Measurements from ENCODE around the gene RBM42.
"Not testable (repeated sequence)": the region's sequence is repeated elsewhere in the genome, so short reads cannot be mapped to it uniquely, and the experiment has no call there.

RBM42 gene

GRCh38 chr19:35621708-35622107 lies 7.1 kb upstream of the RBM42 start:
- DNase-seq: no peak

DNA sequence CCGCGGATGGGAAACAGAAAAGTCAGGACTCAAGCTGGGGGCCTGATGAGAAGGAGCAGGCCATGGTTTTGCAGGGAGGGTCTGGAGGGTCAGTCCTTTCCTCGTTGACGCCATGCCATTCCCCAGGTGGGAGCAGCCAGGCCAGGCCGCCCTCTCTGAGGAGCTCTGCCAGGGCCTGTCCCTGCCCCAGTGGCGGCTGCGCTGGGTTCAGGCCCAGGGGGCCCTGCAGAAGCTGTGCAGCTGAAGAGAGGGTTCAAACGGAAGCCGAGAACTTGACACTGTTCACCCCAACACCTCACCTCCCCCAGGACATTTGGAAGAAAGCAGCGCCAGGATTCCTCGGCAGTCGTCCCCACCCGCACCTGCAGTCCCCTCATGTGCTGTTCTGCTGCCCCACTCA lies 6.1 kb upstream of the RBM42 start:
- DNase-seq: no peak

- no peak for DNase-seq
Observed at GRCh38 chr19:35623327-35624010, 5.4 kb upstream of the RBM42 start.

GRCh38 chr19:35628264-35628564 lies 622 bp upstream of the RBM42 start:
- DNase-seq: no peak

- no peak for DNase-seq
Observed at GRCh38 chr19:35629332-35629633, 447 bp downstream of the RBM42 start.

- DNase-seq: no peak
Observed at GRCh38 chr19:35633727-35634440, 5.0 kb downstream of the RBM42 start.

DNA sequence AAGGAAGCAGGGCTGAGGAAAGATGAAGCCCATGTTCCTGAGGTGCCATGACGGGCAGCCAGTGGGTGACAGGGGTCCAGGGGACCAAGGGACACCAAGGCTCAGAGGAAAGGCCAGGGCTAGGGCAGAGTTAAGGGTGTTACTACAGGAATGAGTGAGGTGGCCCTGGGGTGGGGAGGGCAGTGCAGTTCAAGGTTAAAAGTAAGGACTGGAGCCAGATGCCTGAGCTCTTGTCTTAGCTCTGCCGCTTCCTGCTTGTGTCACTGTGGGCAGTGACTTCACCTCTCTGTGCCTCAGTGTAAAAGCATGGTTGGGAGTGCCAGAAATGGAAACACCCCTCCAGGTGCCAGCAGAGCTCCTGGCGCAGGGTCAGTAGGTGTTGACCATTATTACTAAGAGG lies 7.8 kb downstream of the RBM42 start:
- DNase-seq: no peak

DNA sequence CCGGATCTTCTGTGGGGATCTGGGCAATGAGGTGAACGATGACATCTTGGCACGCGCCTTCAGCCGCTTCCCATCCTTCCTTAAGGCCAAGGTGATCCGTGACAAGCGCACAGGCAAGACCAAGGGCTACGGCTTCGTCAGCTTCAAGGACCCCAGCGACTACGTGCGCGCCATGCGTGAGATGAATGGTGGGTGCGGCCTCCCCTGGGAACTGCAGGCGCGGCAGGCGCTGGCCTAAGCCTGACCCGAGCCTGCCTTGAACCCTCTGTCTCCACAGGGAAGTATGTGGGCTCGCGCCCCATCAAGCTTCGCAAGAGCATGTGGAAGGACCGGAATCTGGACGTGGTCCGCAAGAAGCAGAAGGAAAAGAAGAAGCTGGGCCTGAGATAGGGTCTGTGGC lies 8.3 kb downstream of the RBM42 start:
- DNase-seq: no peak

- DNase-seq: no peak
Observed at GRCh38 chr19:35639321-35639639, 10.4 kb downstream of the RBM42 start.

DNA sequence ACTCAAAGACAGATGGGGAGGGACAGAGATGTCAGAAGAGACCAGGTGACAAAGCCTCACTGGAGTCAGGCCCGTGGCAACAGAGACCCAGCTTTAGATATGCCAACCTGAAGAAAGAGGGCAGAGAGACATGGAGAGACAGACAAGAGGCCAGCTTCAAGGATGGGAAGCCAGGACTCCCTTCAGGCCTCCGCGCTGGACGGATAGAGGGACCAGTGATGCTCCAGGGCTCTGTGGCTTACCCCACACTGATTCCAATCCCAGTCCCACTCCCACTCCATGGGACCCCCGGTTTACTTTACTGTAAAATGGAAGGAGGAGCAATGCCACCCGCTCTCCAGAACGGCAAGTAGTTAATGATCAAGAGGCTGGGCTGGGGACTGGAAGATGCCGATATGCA lies 11.0 kb downstream of the RBM42 start:
- DNase-seq: no peak

DNA sequence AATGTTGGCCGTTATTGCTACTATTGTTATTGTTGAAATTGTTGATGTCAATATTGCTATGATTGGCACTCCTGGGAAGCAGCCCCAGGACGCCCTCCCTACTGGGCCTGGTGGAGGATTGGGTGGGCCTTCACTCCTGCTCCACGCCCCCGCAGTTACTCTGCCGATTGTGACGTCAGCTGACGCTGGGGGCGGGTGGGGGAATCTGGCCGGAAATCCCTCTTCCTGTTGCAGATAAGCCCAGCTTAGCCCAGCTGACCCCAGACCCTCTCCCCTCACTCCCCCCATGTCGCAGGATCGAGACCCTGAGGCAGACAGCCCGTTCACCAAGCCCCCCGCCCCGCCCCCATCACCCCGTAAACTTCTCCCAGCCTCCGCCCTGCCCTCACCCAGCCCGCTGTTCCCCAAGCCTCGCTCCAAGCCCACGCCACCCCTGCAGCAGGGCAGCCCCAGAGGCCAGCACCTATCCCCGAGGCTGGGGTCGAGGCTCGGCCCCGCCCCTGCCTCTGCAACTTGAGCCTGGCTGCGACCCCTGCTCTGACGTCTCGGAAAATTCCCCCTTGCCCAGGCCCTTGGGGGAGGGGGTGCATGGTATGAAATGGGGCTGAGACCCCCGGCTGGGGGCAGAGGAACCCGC lies 12.8 kb downstream of the RBM42 start, which contains the start of gene ETV2:
Gene ETV2, plus strand, starts transcription at position 231 of the 637 bp plus-strand sequence. CDS start 716 bp downstream, outside the sequence.
- DNase-seq: peak; percentile 45 to 52

DNA sequence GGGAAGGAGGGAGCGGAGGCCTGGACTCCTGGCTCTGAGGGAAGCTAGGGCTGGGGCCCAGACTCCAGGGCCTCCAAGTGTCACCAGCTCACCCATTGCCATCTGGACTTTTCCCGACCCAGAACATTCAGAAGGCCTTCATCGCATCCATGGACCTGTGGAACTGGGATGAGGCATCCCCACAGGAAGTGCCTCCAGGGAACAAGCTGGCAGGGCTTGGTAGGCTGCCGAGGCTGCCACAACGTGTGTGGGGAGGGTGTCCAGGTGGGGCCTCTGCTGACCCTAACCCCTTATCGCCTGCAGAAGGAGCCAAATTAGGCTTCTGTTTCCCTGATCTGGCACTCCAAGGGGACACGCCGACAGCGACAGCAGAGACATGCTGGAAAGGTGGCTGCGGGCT lies 13.5 kb downstream of the RBM42 start:
- DNase-seq: no peak

DNA sequence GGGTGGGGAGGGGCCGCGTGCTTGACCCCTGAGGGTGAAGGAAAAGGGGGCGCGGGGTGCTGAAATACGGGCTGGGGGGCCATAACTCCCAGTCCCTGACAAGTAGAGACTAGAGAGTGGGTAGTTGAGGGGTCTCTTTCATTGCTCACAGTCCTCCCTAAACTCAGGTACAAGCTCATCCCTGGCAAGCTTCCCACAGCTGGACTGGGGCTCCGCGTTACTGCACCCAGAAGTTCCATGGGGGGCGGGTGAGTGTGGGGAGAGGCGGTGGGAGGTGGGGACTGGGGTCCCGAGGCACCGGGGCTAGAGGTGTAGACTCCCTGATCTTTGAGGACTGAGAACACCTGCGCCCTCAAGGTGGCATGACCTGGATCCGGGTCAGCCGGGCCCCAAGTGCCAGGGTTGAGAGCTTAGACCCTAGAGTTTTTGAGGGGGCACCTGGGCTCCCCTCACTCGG lies 14.0 kb downstream of the RBM42 start:
- DNase-seq: no peak

GRCh38 chr19:35643255-35644205 lies 14.7 kb downstream of the RBM42 start:
- DNase-seq: peak; percentile 76 to 80

DNA sequence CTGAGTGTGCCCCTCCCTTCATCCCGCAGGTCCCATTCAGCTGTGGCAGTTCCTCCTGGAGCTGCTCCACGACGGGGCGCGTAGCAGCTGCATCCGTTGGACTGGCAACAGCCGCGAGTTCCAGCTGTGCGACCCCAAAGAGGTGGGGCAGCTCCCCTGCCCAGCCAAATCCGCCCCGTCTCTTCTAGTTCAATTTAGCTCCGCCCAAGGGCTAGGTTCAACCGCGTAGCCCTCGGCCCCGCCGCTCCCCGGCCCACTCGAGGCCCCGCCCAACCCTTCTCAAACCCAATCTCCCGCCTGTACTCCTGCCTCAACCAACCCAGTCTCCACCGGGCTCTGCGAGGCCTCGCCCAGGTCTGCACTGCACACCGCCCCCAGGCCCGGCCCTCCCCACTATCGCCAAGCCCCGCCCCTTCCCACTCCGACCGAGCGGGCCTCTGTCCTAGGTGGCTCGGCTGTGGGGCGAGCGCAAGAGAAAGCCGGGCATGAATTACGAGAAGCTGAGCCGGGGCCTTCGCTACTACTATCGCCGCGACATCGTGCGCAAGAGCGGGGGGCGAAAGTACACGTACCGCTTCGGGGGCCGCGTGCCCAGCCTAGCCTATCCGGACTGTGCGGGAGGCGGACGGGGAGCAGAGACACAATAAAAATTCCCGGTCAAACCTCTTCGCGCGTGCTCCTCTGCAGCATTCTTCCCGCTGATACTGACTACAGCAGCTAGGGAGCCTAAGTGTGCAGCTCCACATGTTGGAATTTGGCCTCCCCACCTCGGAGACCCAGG lies 15.6 kb downstream of the RBM42 start:
- DNase-seq: peak; percentile 91 to 94

DNA sequence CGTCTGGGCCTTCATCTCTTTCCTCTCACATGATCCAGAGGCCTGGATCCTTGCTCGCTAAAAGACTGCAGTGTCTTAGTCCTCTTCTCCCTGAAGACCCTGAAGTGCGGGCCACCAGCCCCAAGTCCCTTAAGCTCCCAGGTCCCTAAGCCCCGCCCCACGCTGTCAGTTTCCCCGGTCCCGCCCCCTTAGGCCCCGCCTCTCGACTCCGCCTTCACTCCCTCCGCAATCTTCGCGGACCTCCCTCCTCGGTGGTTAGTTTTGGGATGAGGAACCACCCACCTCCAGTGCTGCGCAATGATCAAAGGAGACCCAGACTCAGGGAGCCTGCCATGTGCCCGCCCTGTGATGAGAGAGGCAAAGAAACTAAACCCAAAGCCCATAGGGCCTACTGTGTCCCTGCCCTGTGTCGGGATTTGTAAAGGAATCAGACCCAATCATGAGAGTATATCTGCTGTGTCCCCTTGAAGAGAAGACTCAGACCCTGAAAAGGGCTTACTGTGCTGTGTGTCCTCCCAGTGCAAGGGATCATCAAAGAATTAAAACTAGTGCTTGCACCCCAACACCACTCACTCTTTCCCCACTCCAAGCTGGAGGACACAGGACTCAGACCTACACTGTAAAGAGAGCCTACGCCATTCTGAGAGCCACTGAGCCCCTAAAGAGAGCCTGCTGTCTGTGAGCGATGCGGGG lies 16.3 kb downstream of the RBM42 start:
- DNase-seq: peak; percentile 79

DNA sequence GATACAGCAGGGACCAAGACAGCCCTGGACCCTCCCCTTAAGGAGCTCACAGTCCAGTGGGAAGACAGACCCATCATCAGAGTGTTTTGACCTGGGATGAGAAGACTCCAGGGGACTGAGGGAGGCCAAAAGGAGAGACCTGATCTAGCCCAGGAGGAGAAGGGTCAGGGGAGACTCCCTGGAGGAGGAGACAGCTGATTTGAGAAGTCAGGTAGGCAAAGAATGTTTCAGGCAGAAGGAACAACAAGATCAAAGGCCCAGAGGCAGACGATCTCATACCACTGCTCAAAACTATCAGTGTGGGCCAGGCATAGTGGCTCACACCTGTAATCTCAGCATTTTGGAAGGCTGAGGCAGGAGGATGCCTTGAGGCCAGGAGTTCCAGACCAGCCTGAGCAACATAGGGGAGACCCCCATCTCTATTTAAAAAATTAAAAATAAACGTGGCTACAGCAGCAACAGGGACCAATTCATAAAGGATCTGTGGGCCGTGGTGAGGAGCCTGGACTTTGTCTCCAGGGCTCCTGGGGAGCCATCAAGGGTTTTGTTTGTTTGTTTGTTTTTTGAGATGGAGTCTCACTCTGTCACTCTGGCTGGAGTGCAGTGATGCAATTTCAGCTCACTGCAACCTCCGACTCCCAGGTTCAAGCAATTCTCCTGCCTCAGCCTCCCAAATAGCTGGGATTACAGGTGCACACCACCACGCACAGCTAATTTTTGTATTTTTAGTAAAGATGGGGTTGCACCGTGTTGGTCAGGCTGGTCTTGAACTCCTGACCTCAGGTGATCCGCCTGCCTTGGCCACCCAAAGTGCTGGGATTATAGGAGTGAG lies 17.1 kb downstream of the RBM42 start:
- no peak for DNase-seq

DNA sequence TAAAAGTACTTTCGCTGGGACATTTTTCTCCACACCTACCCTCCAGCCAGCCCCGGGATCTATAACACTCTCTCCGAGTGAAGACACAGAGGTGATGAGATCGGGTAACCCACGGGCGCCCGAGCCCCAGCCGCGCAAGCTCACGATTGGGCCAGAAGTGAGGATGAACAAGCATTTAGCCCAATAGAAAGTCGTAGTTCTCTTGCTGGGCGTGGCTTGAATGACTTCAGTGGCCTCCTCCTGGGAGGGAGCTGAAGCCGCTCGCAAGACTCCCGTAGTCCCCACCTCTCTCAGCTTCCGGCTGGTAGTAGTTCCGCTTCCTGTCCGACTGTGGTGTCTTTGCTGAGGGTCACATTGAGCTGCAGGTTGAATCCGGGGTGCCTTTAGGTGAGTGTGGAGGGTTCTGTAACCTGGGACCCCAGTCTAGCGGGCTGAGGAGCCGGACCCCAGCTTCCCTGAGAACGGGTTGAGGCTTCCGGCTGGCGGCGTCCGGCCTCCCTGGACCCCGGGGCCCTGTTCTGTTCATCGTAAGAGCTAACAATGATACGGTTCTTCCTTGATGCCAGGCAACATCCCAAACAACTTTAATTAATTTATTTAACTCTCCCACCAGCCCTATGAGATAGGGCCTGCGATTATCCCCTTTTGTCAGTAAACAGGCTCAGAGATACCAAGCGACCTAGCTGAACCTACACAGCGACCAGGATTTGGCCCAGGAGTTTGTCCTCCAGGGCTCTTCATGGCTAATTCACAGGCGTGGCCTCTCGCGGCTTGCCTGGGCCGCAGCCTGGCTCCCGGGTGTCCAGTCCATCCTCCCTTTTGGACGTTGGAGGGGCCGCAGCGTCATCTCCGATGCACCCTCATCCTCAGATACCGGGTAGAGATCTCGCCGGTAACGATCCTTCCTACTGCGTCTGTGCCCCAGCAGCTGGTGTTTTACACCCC lies 19.5 kb downstream of the RBM42 start, which contains the start of gene COX6B1:
Gene COX6B1, plus strand, starts transcription at position 307 of the 945 bp plus-strand sequence. CDS start 2,921 bp downstream, outside the sequence.
- DNase-seq: peak; percentile 90 to 91

GRCh38 chr19:35650581-35650980 lies 21.7 kb downstream of the RBM42 start:
- no peak for DNase-seq

DNA sequence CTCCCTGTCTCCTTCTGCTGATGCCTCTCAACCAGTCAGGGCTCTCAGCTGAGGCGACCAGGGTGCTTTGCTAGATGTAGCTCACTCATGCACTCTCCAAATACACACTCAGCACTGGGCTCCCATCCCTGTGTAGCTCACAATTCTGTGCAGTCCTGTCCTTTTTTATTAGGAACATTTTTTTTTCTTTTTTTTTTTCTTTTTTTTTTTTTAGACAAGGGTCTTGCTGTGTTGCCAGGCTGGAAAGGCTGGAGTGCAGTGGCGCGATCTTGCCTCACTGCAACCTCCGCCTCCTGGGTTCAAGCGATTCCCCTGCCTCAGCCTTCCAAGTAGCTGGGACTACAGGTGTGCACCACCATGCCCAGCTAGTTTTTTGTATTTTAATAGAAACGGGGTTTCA lies 26.0 kb downstream of the RBM42 start:
- DNase-seq: not testable (repeated sequence)
